ENCODE data around the gene ARL15. TPM values are rescaled to one million over a fixed set of nuclear protein-coding genes. Genes with fewer than 3 reads are reported as not detected.

The ARL15 gene
- total and polyA plus RNA-seq, 3 experiments from 2014 or later: 5.6 to 18.8 (median 6.5) TPM

DNA sequence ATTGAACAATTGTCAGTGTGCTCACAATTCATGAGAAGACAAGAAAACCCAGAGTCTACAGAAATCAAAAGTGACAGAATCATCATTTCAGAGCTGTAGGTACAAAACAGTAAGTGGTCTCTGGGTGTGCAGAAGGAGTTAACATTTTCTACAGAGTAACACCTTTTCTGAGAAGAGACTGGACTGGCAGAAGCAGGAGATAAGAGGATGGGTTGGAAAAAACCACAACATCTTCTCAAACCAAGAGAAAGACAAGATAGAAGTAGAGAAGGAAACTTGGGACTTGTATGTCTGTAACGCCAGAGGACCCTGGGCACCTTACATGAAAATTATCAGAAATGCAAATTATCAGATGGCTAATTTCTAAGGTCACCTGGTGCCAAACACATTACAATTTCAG is 82.6 kb downstream of the ARL15 start:
- no peaks in the 10 kb centered on the region for H3K9me3 ChIP-seq (ENCODE audit: low read length)
- H3K36me3 ChIP-seq (ENCODE audit: insufficient read depth, low read length): no peaks in the 10 kb centered on the region
- Mint-ChIP-seq H3K4me3 (no peak overlapping the region), H3K27me3 (peaks cover 0 to 1% of the 10 kb centered on the region in 2 donors), H3K4me1 (peaks cover 11 to 30% (median 12%) of the 10 kb centered on the region in 3 donors), H3K9me3 (no peaks in the 10 kb centered on the region), H3K36me3 (peaks cover 0 to 8% (median 0%) of the 10 kb centered on the region in 3 donors), H3K27ac (no peak overlapping the region)
- ChIA-PET CTCF (interaction anchor here (1.2 kb wide), 1 partner anchor 192 kb away, joined by 3 read pairs; no protein-coding TSS in a partner anchor), POLR2A (no interaction called here)
- H3K4me3 ChIP-seq (ENCODE audit: low read length): no peak overlapping the region
- DNase-seq: no peak
- H3K27me3 ChIP-seq (ENCODE audit: insufficient read depth, low read length, poor library complexity, severe bottlenecking): no peaks in the 10 kb centered on the region
- H3K27ac ChIP-seq (ENCODE audit: low read depth, low read length): no peak overlapping the region
- H3K4me1 ChIP-seq (ENCODE audit: insufficient read depth, low read length): no peaks in the 10 kb centered on the region

- Mint-ChIP-seq H3K27ac (no peak overlapping the region), H3K9me3 (no peaks in the 10 kb centered on the region), H3K27me3 (peaks cover 0 to 1% of the 10 kb centered on the region in 2 donors), H3K4me1 (peaks cover 11 to 30% (median 12%) of the 10 kb centered on the region in 3 donors), H3K4me3 (no peak overlapping the region), H3K36me3 (peaks cover 0 to 8% (median 0%) of the 10 kb centered on the region in 3 donors)
- H3K36me3 ChIP-seq (ENCODE audit: insufficient read depth, low read length): no peaks in the 10 kb centered on the region
- ChIA-PET POLR2A (no interaction called here), CTCF (interaction anchor here (0.6 to 1.2 kb wide), 2 partner anchors 1057 to 1139 kb away, joined by 3 read pairs; no protein-coding TSS in a partner anchor)
- no peak for DNase-seq
- no peak overlapping the region for H3K4me3 ChIP-seq (ENCODE audit: low read length)
- H3K27me3 ChIP-seq (ENCODE audit: insufficient read depth, low read length, poor library complexity, severe bottlenecking): no peaks in the 10 kb centered on the region
- no peaks in the 10 kb centered on the region for H3K9me3 ChIP-seq (ENCODE audit: low read length)
- no peaks in the 10 kb centered on the region for H3K4me1 ChIP-seq (ENCODE audit: insufficient read depth, low read length)
- no peak overlapping the region for H3K27ac ChIP-seq (ENCODE audit: low read depth, low read length)
These were observed 83.3 kb downstream of the ARL15 start for GRCh38 chr5:54227109-54227508.

- no peaks in the 10 kb centered on the region for H3K27me3 ChIP-seq (ENCODE audit: insufficient read depth, low read length, poor library complexity, severe bottlenecking)
- H3K36me3 Mint-ChIP-seq: peaks cover 0 to 8% (median 0%) of the 10 kb centered on the region in 3 donors
- no peak overlapping the region for H3K27ac ChIP-seq (ENCODE audit: low read depth, low read length)
- H3K4me1 Mint-ChIP-seq: peaks cover 11 to 28% (median 12%) of the 10 kb centered on the region in 3 donors
- H3K4me3 ChIP-seq (ENCODE audit: low read length): no peak overlapping the region
- DNase-seq: no peak
- peak overlapping the region in 1 of 8 donors; percentile 12 for H3K27ac Mint-ChIP-seq
- ChIA-PET POLR2A (no interaction called here), CTCF (interaction anchor here (1.2 kb wide), 1 partner anchor 1056 kb away, joined by 3 read pairs; no protein-coding TSS in a partner anchor)
- H3K9me3 ChIP-seq (ENCODE audit: low read length): no peaks in the 10 kb centered on the region
- H3K4me1 ChIP-seq (ENCODE audit: insufficient read depth, low read length): no peaks in the 10 kb centered on the region
- no peaks in the 10 kb centered on the region for H3K9me3 Mint-ChIP-seq
- H3K27me3 Mint-ChIP-seq: peaks cover 0 to 1% of the 10 kb centered on the region in 2 donors
- no peak overlapping the region for H3K4me3 Mint-ChIP-seq
- no peaks in the 10 kb centered on the region for H3K36me3 ChIP-seq (ENCODE audit: insufficient read depth, low read length)
These were observed 84.2 kb downstream of the ARL15 start for GRCh38 chr5:54226215-54226614.

GRCh38 chr5:54224103-54224826 is 86.1 kb downstream of the ARL15 start:
- Mint-ChIP-seq H3K4me3 (no peak overlapping the region), H3K36me3 (peaks cover 0 to 11% (median 0%) of the 10 kb centered on the region in 3 donors), H3K9me3 (no peaks in the 10 kb centered on the region), H3K27me3 (no peaks in the 10 kb centered on the region), H3K27ac (no peak overlapping the region), H3K4me1 (peaks cover 10 to 22% (median 12%) of the 10 kb centered on the region in 3 donors)
- no peak overlapping the region for H3K4me3 ChIP-seq (ENCODE audit: low read length)
- no peaks in the 10 kb centered on the region for H3K4me1 ChIP-seq (ENCODE audit: insufficient read depth, low read length)
- H3K9me3 ChIP-seq (ENCODE audit: low read length): no peaks in the 10 kb centered on the region
- ChIA-PET POLR2A (no interaction called here), CTCF (no interaction called here)
- H3K36me3 ChIP-seq (ENCODE audit: insufficient read depth, low read length): no peaks in the 10 kb centered on the region
- no peak overlapping the region for H3K27ac ChIP-seq (ENCODE audit: low read depth, low read length)
- DNase-seq: no peak
- no peaks in the 10 kb centered on the region for H3K27me3 ChIP-seq (ENCODE audit: insufficient read depth, low read length, poor library complexity, severe bottlenecking)

DNA sequence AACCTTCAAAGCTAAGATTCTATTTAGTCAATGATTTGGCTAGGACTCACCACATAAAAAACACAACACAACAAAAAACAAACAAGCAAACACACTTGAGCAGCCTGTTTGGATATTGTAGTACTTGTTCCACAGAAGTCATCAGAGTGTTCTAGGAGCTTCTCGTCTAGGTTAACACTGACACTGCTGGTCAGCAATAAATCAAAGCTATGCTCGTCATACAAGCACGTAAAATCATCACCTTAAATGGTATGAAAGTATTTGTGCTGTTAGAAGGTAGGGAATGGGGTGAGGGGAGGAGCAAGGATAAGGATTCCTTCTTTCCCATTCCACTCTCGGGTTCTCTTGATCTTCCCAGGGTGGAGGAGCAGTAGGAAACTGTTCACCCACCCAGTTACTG is 88.0 kb downstream of the ARL15 start:
- no peaks in the 10 kb centered on the region for H3K9me3 Mint-ChIP-seq
- CTCF ChIA-PET: no interaction called here
- Histone ChIP-seq H3K4me3 (ENCODE audit: low read length) (no peak overlapping the region), H3K36me3 (ENCODE audit: insufficient read depth, low read length) (no peaks in the 10 kb centered on the region), H3K4me1 (ENCODE audit: insufficient read depth, low read length) (no peaks in the 10 kb centered on the region), H3K9me3 (ENCODE audit: low read length) (no peaks in the 10 kb centered on the region), H3K27me3 (ENCODE audit: insufficient read depth, low read length, poor library complexity, severe bottlenecking) (no peaks in the 10 kb centered on the region), H3K27ac (ENCODE audit: low read depth, low read length) (no peak overlapping the region)
- H3K4me1 Mint-ChIP-seq: peaks cover 6 to 14% (median 10%) of the 10 kb centered on the region in 3 donors
- H3K27ac Mint-ChIP-seq: no peak overlapping the region
- peaks cover 0 to 11% (median 0%) of the 10 kb centered on the region in 3 donors for H3K36me3 Mint-ChIP-seq
- no peak for DNase-seq
- no peak overlapping the region for H3K4me3 Mint-ChIP-seq
- POLR2A ChIA-PET: no interaction called here
- no peaks in the 10 kb centered on the region for H3K27me3 Mint-ChIP-seq

- Mint-ChIP-seq H3K27ac (no peak overlapping the region), H3K36me3 (peaks cover 0 to 9% (median 0%) of the 10 kb centered on the region in 3 donors), H3K4me1 (peaks cover 6 to 11% (median 10%) of the 10 kb centered on the region in 3 donors), H3K9me3 (no peaks in the 10 kb centered on the region), H3K4me3 (no peak overlapping the region), H3K27me3 (no peaks in the 10 kb centered on the region)
- no peaks in the 10 kb centered on the region for H3K36me3 ChIP-seq (ENCODE audit: insufficient read depth, low read length)
- CTCF ChIA-PET: no interaction called here
- no peaks in the 10 kb centered on the region for H3K27me3 ChIP-seq (ENCODE audit: insufficient read depth, low read length, poor library complexity, severe bottlenecking)
- no peaks in the 10 kb centered on the region for H3K4me1 ChIP-seq (ENCODE audit: insufficient read depth, low read length)
- no peak overlapping the region for H3K4me3 ChIP-seq (ENCODE audit: low read length)
- POLR2A ChIA-PET: no interaction called here
- H3K9me3 ChIP-seq (ENCODE audit: low read length): no peaks in the 10 kb centered on the region
- no peak for DNase-seq
- H3K27ac ChIP-seq (ENCODE audit: low read depth, low read length): no peak overlapping the region
These were observed 89.2 kb downstream of the ARL15 start for GRCh38 chr5:54221135-54221534.

GRCh38 chr5:54220230-54221040 is 89.9 kb downstream of the ARL15 start:
- Mint-ChIP-seq H3K9me3 (no peaks in the 10 kb centered on the region), H3K36me3 (peaks cover 0 to 6% (median 0%) of the 10 kb centered on the region in 3 donors), H3K4me3 (no peak overlapping the region), H3K27me3 (no peaks in the 10 kb centered on the region), H3K4me1 (peaks cover under 1 to 5% (median 4%) of the 10 kb centered on the region in 3 donors), H3K27ac (peak overlapping the region in 1 of 8 donors; percentile 17)
- Histone ChIP-seq H3K4me1 (ENCODE audit: insufficient read depth, low read length) (no peaks in the 10 kb centered on the region), H3K9me3 (ENCODE audit: low read length) (no peaks in the 10 kb centered on the region), H3K27me3 (ENCODE audit: insufficient read depth, low read length, poor library complexity, severe bottlenecking) (no peaks in the 10 kb centered on the region), H3K4me3 (ENCODE audit: low read length) (no peak overlapping the region), H3K36me3 (ENCODE audit: insufficient read depth, low read length) (no peaks in the 10 kb centered on the region), H3K27ac (ENCODE audit: low read depth, low read length) (no peak overlapping the region)
- CTCF ChIA-PET: no interaction called here
- DNase-seq: no peak
- POLR2A ChIA-PET: no interaction called here

Data from CD8-positive, alpha-beta memory T cell (primary cell).